Liver (tissue), 9 donors: ENCODE measurements around the gene FHOD1. TPM values are rescaled to one million over a fixed set of nuclear protein-coding genes. Genes with fewer than 3 reads are reported as not detected.

ENCODE experiments used
- DNase-seq: peaks from one replicate; pipeline ENCODE4 v3.0.0-alpha.2; 2017; ENCODE audit warnings: low spot score
- H3K27ac ChIP-seq, 2 donors: one replicate each; pipeline ENCODE4 v1.7.0; 2013; ENCODE audit warnings: inconsistent platforms in 2 of 2, low read length in 2 of 2, control low read depth in 1 of 2, low read depth in 1 of 2, mild to moderate bottlenecking in 1 of 2
- H3K27me3 ChIP-seq, 4 donors: one replicate each; pipeline versions ENCODE4 v1.6.1 to v1.7.0; 2013; ENCODE audit warnings: low read length in 3 of 4, inconsistent platforms in 1 of 4, mild to moderate bottlenecking in 1 of 4, moderate library complexity in 1 of 4; ENCODE audit not compliant: control insufficient read depth in 4 of 4, insufficient read depth in 4 of 4
- H3K36me3 ChIP-seq, 4 donors: one replicate each; pipeline versions ENCODE4 v1.6.1 to v1.7.0; 2013; ENCODE audit warnings: low read length in 3 of 4, mild to moderate bottlenecking in 3 of 4, low read depth in 1 of 4, moderate library complexity in 1 of 4; ENCODE audit not compliant: control insufficient read depth in 4 of 4, insufficient read depth in 3 of 4
- H3K4me1 ChIP-seq, 4 donors: one replicate each; pipeline versions ENCODE4 v1.6.1 to v1.7.0; 2013; ENCODE audit warnings: low read length in 3 of 4, mild to moderate bottlenecking in 3 of 4, moderate library complexity in 1 of 4; ENCODE audit not compliant: control insufficient read depth in 4 of 4, insufficient read depth in 4 of 4
- H3K4me3 ChIP-seq, 3 donors: one replicate each; pipeline versions ENCODE4 v1.6.1 to v1.7.0; 2013; ENCODE audit warnings: low read length in 3 of 3, control low read depth in 1 of 3, low read depth in 1 of 3, mild to moderate bottlenecking in 1 of 3
- H3K9ac ChIP-seq, 2 donors: one replicate each; pipeline ENCODE4 v1.7.0; 2013; ENCODE audit warnings: low read length in 2 of 2, mild to moderate bottlenecking in 2 of 2, moderate library complexity in 2 of 2, control low read depth in 1 of 2, low read depth in 1 of 2
- H3K9me3 ChIP-seq, 4 donors: one replicate each; pipeline versions ENCODE4 v1.6.1 to v1.7.0; 2013; ENCODE audit warnings: low read length in 3 of 4; ENCODE audit not compliant: control insufficient read depth in 4 of 4
- ATF3 ChIP-seq: IDR thresholded peaks from 2 replicates; pipeline ENCODE4 v1.6.1; 2016; ENCODE audit warnings: antibody characterized with exemption
- EGR1 ChIP-seq, 2 donors: IDR thresholded peaks; 2 replicates each; pipeline ENCODE4 v1.6.1; 2016 to 2018; ENCODE audit warnings: antibody characterized with exemption in 2 of 2, low read depth in 2 of 2
- FOXA1 ChIP-seq: IDR thresholded peaks from 2 replicates; pipeline ENCODE4 v1.6.1; 2016; ENCODE audit warnings: antibody characterized with exemption
- GABPA ChIP-seq, 2 donors: IDR thresholded peaks in 1 of 2; conservative IDR thresholded peaks in 1 of 2; 2 replicates each; pipeline ENCODE4 v1.6.1; 2016; ENCODE audit warnings: antibody characterized with exemption in 2 of 2, mild to moderate bottlenecking in 1 of 2, moderate library complexity in 1 of 2
- HNF4A ChIP-seq, 2 donors: conservative IDR thresholded peaks; 2 replicates each; pipeline ENCODE4 v1.6.1; 2016; ENCODE audit warnings: antibody characterized with exemption in 2 of 2, mild to moderate bottlenecking in 2 of 2
- JUND ChIP-seq, 2 donors: IDR thresholded peaks; 2 replicates each; pipeline ENCODE4 v1.6.1; 2016; ENCODE audit warnings: antibody characterized with exemption in 2 of 2
- MAX ChIP-seq: IDR thresholded peaks from 2 replicates; pipeline ENCODE4 v1.6.1; 2016; ENCODE audit warnings: antibody characterized with exemption
- REST ChIP-seq: IDR thresholded peaks from 2 replicates; pipeline ENCODE4 v1.6.1; 2016; ENCODE audit warnings: antibody characterized with exemption, mild to moderate bottlenecking
- TAF1 ChIP-seq: conservative IDR thresholded peaks from 2 replicates; pipeline ENCODE4 v1.6.1; 2016; ENCODE audit warnings: antibody characterized with exemption, mild to moderate bottlenecking
- YY1 ChIP-seq: IDR thresholded peaks from 2 replicates; pipeline ENCODE4 v1.6.1; 2016; ENCODE audit warnings: antibody characterized with exemption, mild to moderate bottlenecking
- WGBS: extraction: QIAGEN DNeasy Blood & Tissue Kit; methylation state at CpG from one replicate; pipeline ENCODE4 v1.1.7; 2013; 5-methylcytosine and 5-hydroxymethylcytosine counted together
- polyA plus RNA-seq, 2 donors: library from polyadenylated mRNA; stranded (reverse) in 1 of 2; unstranded in 1 of 2; fragments of 200-250 nt in 1 of 2; fragments of >200 nt in 1 of 2; fragmentation: Nextera tagmentation in 1 of 2; extraction: Ambion mirVana in 1 of 2; gene quantifications; one replicate each; pipeline versions ENCODE4 v1.2.1 to v1.2.3, GENCODE V29; 2013 to 2015
- total RNA-seq, 2 donors: library from RNA; depleted of rRNA; stranded (reverse); fragments of >200 nt; gene quantifications; one replicate each; pipeline ENCODE4 v1.2.3, GENCODE V29; 2014
- TF ChIP-seq, protein P1 (sequence below): fragments of 150-350 bp; IDR thresholded peaks from 2 replicates; pipeline ENCODE4 v1.5.1; 2017; ENCODE audit warnings: improper control_type of control experiment, low read depth, low read length; ENCODE audit not compliant: missing input control
- TF ChIP-seq, protein P2 (sequence below): IDR thresholded peaks from 2 replicates; pipeline ENCODE4 v1.6.1; 2016; ENCODE audit warnings: antibody characterized with exemption
- donor health status: healthy.
- donor health status: healthy.
- donor health status: healthy.
- donor health status: healthy.
- donor health status: healthy.

The FHOD1 gene
- total and polyA plus RNA-seq, 4 donors: 2.2 to 6.4 (median 4.1) TPM

DNA sequence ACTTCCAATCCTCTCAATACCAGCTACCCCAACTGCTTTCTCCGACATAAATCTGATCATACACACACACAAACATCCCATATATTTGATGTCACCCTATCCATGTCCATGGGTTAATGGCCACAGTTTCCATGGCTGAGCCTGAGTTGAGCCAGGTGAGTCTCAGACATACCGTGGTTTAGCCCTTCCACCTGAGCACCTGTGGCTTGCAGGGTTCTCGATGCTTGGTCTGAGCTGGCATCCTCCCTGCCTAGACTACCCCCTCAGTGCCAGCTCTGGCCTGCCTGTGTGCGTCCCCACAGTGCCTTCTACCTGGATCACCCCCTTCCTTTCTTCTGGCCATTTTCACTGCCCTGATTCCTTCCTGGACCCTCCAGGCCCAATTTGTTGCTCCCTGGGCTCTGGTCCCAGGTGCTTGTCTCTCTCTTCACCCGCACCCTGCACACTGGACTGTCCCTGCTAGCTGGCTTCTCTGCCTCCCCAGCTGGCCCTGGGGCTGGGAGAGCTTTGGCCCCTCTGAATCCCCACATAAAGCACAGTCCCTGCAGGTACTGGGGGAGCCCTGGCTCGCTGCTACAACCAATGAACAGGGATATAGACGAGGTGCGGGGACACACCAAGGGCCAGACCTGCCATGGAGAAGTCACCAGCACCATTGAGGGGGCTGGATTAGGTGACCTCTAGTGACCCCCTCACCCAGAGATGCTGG lies 41.0 kb downstream of the FHOD1 start (continued):
- TF ChIP-seq, protein P1, sequence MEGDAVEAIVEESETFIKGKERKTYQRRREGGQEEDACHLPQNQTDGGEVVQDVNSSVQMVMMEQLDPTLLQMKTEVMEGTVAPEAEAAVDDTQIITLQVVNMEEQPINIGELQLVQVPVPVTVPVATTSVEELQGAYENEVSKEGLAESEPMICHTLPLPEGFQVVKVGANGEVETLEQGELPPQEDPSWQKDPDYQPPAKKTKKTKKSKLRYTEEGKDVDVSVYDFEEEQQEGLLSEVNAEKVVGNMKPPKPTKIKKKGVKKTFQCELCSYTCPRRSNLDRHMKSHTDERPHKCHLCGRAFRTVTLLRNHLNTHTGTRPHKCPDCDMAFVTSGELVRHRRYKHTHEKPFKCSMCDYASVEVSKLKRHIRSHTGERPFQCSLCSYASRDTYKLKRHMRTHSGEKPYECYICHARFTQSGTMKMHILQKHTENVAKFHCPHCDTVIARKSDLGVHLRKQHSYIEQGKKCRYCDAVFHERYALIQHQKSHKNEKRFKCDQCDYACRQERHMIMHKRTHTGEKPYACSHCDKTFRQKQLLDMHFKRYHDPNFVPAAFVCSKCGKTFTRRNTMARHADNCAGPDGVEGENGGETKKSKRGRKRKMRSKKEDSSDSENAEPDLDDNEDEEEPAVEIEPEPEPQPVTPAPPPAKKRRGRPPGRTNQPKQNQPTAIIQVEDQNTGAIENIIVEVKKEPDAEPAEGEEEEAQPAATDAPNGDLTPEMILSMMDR: no peak
- no peak for TF ChIP-seq GABPA (IDR thresholded peaks at IDR 0.05 in 1 of 2, conservative IDR thresholded peaks at IDR 0.05 in 1 of 2)

DNA sequence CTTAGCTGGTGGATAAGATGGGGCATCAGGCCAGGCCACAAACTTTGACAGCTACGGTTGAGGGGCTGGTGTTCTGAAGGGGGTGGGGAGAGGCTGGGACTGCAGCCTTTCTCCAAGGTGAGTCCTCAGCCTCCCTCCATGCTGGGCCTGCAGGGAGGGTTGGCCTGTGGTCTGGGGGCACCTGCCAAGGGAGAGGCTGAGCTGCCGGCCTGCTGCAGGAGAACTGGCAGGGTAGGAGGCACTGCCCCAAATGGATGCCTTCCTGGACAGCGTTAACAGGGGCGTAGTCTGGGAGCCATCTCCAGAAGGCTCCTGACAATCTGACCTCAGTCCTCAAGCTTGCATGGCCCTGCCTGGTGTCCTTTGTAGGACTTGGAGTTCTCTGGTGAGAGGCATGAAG lies 43.2 kb downstream of the FHOD1 start:
- no peak for DNase-seq
- 90% methylated on average over 4 of the region's 4 CpGs for WGBS
- Histone ChIP-seq H3K4me3 (no peak overlapping the region), H3K36me3 (peaks cover 2 to 27% (median 8%) of the 10 kb centered on the region in 4 donors), H3K4me1 (peaks cover 2 to 8% (median 4%) of the 10 kb centered on the region in 4 donors), H3K9ac (no peak overlapping the region), H3K27ac (no peak overlapping the region), H3K9me3 (no peaks in the 10 kb centered on the region), H3K27me3 (no peaks in the 10 kb centered on the region)
- TF ChIP-seq, protein P2, sequence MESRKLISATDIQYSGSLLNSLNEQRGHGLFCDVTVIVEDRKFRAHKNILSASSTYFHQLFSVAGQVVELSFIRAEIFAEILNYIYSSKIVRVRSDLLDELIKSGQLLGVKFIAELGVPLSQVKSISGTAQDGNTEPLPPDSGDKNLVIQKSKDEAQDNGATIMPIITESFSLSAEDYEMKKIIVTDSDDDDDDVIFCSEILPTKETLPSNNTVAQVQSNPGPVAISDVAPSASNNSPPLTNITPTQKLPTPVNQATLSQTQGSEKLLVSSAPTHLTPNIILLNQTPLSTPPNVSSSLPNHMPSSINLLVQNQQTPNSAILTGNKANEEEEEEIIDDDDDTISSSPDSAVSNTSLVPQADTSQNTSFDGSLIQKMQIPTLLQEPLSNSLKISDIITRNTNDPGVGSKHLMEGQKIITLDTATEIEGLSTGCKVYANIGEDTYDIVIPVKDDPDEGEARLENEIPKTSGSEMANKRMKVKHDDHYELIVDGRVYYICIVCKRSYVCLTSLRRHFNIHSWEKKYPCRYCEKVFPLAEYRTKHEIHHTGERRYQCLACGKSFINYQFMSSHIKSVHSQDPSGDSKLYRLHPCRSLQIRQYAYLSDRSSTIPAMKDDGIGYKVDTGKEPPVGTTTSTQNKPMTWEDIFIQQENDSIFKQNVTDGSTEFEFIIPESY: no peak
- TF ChIP-seq HNF4A (conservative IDR thresholded peaks at IDR 0.05) (no peak), ATF3 (no peak), REST (no peak), GABPA (IDR thresholded peaks at IDR 0.05 in 1 of 2, conservative IDR thresholded peaks at IDR 0.05 in 1 of 2) (no peak), EGR1 (IDR thresholded peaks at IDR 0.05; ENCODE audit: low read depth in 2 of 2) (no peak), TAF1 (no peak), JUND (IDR thresholded peaks at IDR 0.05) (no peak), MAX (no peak), FOXA1 (no peak), YY1 (no peak)
- TF ChIP-seq, protein P1: no peak
